BE2C (cell line): Measurements from ENCODE around the gene RAD18. TPM values are rescaled to one million over a fixed set of nuclear protein-coding genes. Genes with fewer than 3 reads are reported as not detected.

Experiments
- DNase-seq: peaks from one replicate; pipeline ENCODE4 v3.0.0-alpha.2; 2020
- H3K27me3 ChIP-seq: fragments of 250-450 bp; sonication (Bioruptor Pico); 2 replicates; pipeline ENCODE4 v1.5.1; 2020; ENCODE audit warnings: mild to moderate bottlenecking
- H3K36me3 ChIP-seq: fragments of 250-450 bp; sonication (Bioruptor Pico); 2 replicates; pipeline ENCODE4 v1.5.1; 2020; ENCODE audit warnings: mild to moderate bottlenecking
- H3K4me1 ChIP-seq: fragments of 250-450 bp; sonication (Bioruptor Pico); 2 replicates; pipeline ENCODE4 v1.5.1; 2020
- H3K4me3 ChIP-seq: 2 replicates; pipeline ENCODE4 v1.5.1; 2011; ENCODE audit warnings: low read depth, low read length
- H3K9me3 ChIP-seq: fragments of 250-450 bp; sonication (Bioruptor Pico); 2 replicates; pipeline ENCODE4 v1.5.1; 2020
- polyA plus RNA-seq: library from polyadenylated mRNA; unstranded; fragments of >200 nt; gene quantifications from one replicate; pipeline ENCODE4 v1.2.1, GENCODE V29; 2012; ENCODE audit warnings: low read depth, missing spikeins; ENCODE audit not compliant: insufficient read length, insufficient read depth
- TF ChIP-seq, protein P1 (sequence below): IDR thresholded peaks from 2 replicates; pipeline ENCODE4 v1.5.1; 2012; ENCODE audit warnings: mild to moderate bottlenecking, low read depth, low read length

The RAD18 gene
- 1.8 TPM for polyA plus RNA-seq

- TF ChIP-seq, protein P1, sequence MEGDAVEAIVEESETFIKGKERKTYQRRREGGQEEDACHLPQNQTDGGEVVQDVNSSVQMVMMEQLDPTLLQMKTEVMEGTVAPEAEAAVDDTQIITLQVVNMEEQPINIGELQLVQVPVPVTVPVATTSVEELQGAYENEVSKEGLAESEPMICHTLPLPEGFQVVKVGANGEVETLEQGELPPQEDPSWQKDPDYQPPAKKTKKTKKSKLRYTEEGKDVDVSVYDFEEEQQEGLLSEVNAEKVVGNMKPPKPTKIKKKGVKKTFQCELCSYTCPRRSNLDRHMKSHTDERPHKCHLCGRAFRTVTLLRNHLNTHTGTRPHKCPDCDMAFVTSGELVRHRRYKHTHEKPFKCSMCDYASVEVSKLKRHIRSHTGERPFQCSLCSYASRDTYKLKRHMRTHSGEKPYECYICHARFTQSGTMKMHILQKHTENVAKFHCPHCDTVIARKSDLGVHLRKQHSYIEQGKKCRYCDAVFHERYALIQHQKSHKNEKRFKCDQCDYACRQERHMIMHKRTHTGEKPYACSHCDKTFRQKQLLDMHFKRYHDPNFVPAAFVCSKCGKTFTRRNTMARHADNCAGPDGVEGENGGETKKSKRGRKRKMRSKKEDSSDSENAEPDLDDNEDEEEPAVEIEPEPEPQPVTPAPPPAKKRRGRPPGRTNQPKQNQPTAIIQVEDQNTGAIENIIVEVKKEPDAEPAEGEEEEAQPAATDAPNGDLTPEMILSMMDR: no peak
- no peaks in the 10 kb centered on the region for H3K9me3 ChIP-seq
- no peaks in the 10 kb centered on the region for H3K27me3 ChIP-seq
- peak; percentile 86 for DNase-seq
- H3K4me3 ChIP-seq: peak within 1 kb of the TSS; percentile 88
- no peaks in the 10 kb centered on the region for H3K36me3 ChIP-seq
- H3K4me1 ChIP-seq: no peaks in the 10 kb centered on the region
Observed at GRCh38 chr3:8963137-8963853, at the start of gene RAD18. RAD18 (minus strand) TSS chr3:8963472; CDS start chr3:8963385, 87 bp downstream.

- Histone ChIP-seq H3K36me3 (no peaks in the 10 kb centered on the region), H3K9me3 (no peaks in the 10 kb centered on the region), H3K4me3 (no peak overlapping the region), H3K27me3 (no peaks in the 10 kb centered on the region), H3K4me1 (no peaks in the 10 kb centered on the region)
- DNase-seq: no peak
- TF ChIP-seq, protein P1: no peak
Observed at GRCh38 chr3:9012521-9012920, 49.2 kb upstream of the RAD18 start.

- no peak for DNase-seq
- no peaks in the 10 kb centered on the region for H3K4me1 ChIP-seq
- TF ChIP-seq, protein P1: no peak
- no peak overlapping the region for H3K4me3 ChIP-seq
- no peaks in the 10 kb centered on the region for H3K27me3 ChIP-seq
- H3K36me3 ChIP-seq: no peaks in the 10 kb centered on the region
- H3K9me3 ChIP-seq: no peaks in the 10 kb centered on the region
Observed at GRCh38 chr3:9009976-9010545, 46.8 kb upstream of the RAD18 start.

GRCh38 chr3:9008550-9009255, 45.4 kb upstream of the RAD18 start:
- H3K36me3 ChIP-seq: no peaks in the 10 kb centered on the region
- H3K27me3 ChIP-seq: no peaks in the 10 kb centered on the region
- H3K4me1 ChIP-seq: no peaks in the 10 kb centered on the region
- H3K9me3 ChIP-seq: no peaks in the 10 kb centered on the region
- no peak for DNase-seq
- TF ChIP-seq, protein P1: no peak
- no peak overlapping the region for H3K4me3 ChIP-seq

- TF ChIP-seq, protein P1: no peak
- no peaks in the 10 kb centered on the region for H3K27me3 ChIP-seq
- H3K9me3 ChIP-seq: no peaks in the 10 kb centered on the region
- no peaks in the 10 kb centered on the region for H3K4me1 ChIP-seq
- H3K36me3 ChIP-seq: no peaks in the 10 kb centered on the region
- no peak overlapping the region for H3K4me3 ChIP-seq
- DNase-seq: no peak
Observed at GRCh38 chr3:9007928-9008327, 44.7 kb upstream of the RAD18 start.
